Esophagus squamous epithelium (tissue), 5 donors: ENCODE data around the gene ZNF428. TPM values are rescaled to one million over a fixed set of nuclear protein-coding genes. Genes with fewer than 3 reads are reported as not detected.

Experiments used
- DNase-seq: peaks from one replicate; lab custom pipeline; 2025; lab: John Stamatoyannopoulos, UW
- H3K27ac ChIP-seq, 4 donors: fragments of 200-600 bp; sonication (generic); one replicate each; pipeline ENCODE4 v1.5.1; 2016 to 2019; ENCODE audit warnings: mild to moderate bottlenecking in 1 of 4
- H3K27me3 ChIP-seq, 4 donors: fragments of 200-600 bp; sonication (generic); 1 replicate in 3 of 4; 2 replicates in 1 of 4; pipeline versions ENCODE4 v1.5.1 to v1.6.0; 2017 to 2021; ENCODE audit warnings: antibody characterized with exemption in 1 of 4
- H3K36me3 ChIP-seq, 3 donors: fragments of 200-600 bp; sonication (generic); one replicate each; pipeline ENCODE4 v1.5.1; 2016 to 2019
- H3K4me1 ChIP-seq, 3 donors: fragments of 200-600 bp; sonication (generic); one replicate each; pipeline ENCODE4 v1.5.1; 2017 to 2019
- H3K4me3 ChIP-seq, 4 donors: fragments of 200-600 bp; sonication (generic); 1 replicate in 3 of 4; 2 replicates in 1 of 4; pipeline ENCODE4 v1.5.1; 2016 to 2019; ENCODE audit warnings: mild to moderate bottlenecking in 2 of 4, moderate library complexity in 1 of 4
- H3K9me3 ChIP-seq, 3 donors: fragments of 200-600 bp; sonication (generic); one replicate each; pipeline ENCODE4 v1.5.1; 2016 to 2019
- CTCF ChIP-seq, 6 experiments: fragments of 450-650 bp in 4 of 6; fragments of 200-600 bp in 2 of 6; sonication (generic) in 2 of 6; IDR thresholded peaks; one replicate each; pipeline ENCODE4 v1.5.1; 2016 to 2019; ENCODE audit warnings: antibody characterized with exemption in 6 of 6, mild to moderate bottlenecking in 4 of 6, moderate library complexity in 4 of 6
- POLR2A ChIP-seq, 4 donors: fragments of 450-650 bp; IDR thresholded peaks; one replicate each; pipeline ENCODE4 v1.6.1; 2017; ENCODE audit warnings: antibody characterized with exemption in 4 of 4, mild to moderate bottlenecking in 4 of 4, moderate library complexity in 3 of 4
- WGBS, 2 donors: methylation state at CpG; one replicate each; pipeline ENCODE4 v1.1.5; 2018; 5-methylcytosine and 5-hydroxymethylcytosine counted together
- intact Hi-C: fragments of 100-400 bp; cut with DNase I; formaldehyde crosslinking; loops from one replicate; pipeline ENCODE4 v1.15.0; 2022
- total RNA-seq, 4 donors: library from RNA; depleted of rRNA; stranded (reverse); fragments of >200 nt; gene quantifications; one replicate each; pipeline ENCODE4 v1.1.0, GENCODE V29; 2016
- donor health status: DM: yes; HTN: yes; CAD: no.

Gene ZNF428
- total RNA-seq, 4 donors from 2014 or later, result 7.9 to 19.3 (median 11.8) TPM

GRCh38 chr19:43581467-43581866 is 38.0 kb downstream of the ZNF428 start:
- Histone ChIP-seq H3K36me3 (peaks cover 0 to 14% (median 0%) of the 10 kb centered on the region in 3 donors), H3K9me3 (no peaks in the 10 kb centered on the region), H3K27ac (peak overlapping the region; percentile 28 to 80 (median 76)), H3K4me3 (peak overlapping the region in 3 of 4 donors; percentile 49 to 64 (median 53)), H3K4me1 (peaks cover 7 to 34% (median 11%) of the 10 kb centered on the region in 3 donors), H3K27me3 (no peaks in the 10 kb centered on the region)
- intact Hi-C loops, result no loop called here
- DNase-seq, result no peak
- TF ChIP-seq CTCF (IDR thresholded peaks at IDR 0.05), result no peak
- no peak for TF ChIP-seq POLR2A (IDR thresholded peaks at IDR 0.05)
- 56 to 70% methylated on average over 5 of the region's 7 CpGs for WGBS, 2 donors

GRCh38 chr19:43578787-43579186 is 40.6 kb downstream of the ZNF428 start:
- intact Hi-C loops, result no loop called here
- no peak overlapping the region for H3K27ac ChIP-seq
- no peak for DNase-seq
- no peaks in the 10 kb centered on the region for H3K9me3 ChIP-seq
- H3K27me3 ChIP-seq, result no peaks in the 10 kb centered on the region
- H3K4me3 ChIP-seq, result no peak overlapping the region
- H3K4me1 ChIP-seq, result peaks cover 23 to 58% (median 24%) of the 10 kb centered on the region in 3 donors
- TF ChIP-seq POLR2A (IDR thresholded peaks at IDR 0.05) (no peak), CTCF (IDR thresholded peaks at IDR 0.05) (no peak)
- H3K36me3 ChIP-seq, result no peaks in the 10 kb centered on the region
- 77 to 87% methylated on average over 3 of the region's 3 CpGs for WGBS, 2 donors

- H3K27me3 ChIP-seq, result no peaks in the 10 kb centered on the region
- H3K27ac ChIP-seq, result peak overlapping the region; percentile 85 to 97 (median 90)
- peaks cover 19 to 56% (median 24%) of the 10 kb centered on the region in 3 donors for H3K4me1 ChIP-seq
- H3K9me3 ChIP-seq, result no peaks in the 10 kb centered on the region
- intact Hi-C loops, result no loop called here
- no peak for DNase-seq
- TF ChIP-seq POLR2A (IDR thresholded peaks at IDR 0.05) (peak in 1 of 4 donors; percentile 9), CTCF (IDR thresholded peaks at IDR 0.05) (no peak)
- 54 to 58% methylated on average over 14 to 32 of the region's 37 CpGs for WGBS, 2 donors
- peaks cover 0 to 15% (median 0%) of the 10 kb centered on the region in 3 donors for H3K36me3 ChIP-seq
- H3K4me3 ChIP-seq, result peak overlapping the region; percentile 23 to 92 (median 78)
Observed at GRCh38 chr19:43575955-43576878, 43.2 kb downstream of the ZNF428 start.

GRCh38 chr19:43575156-43575950 is 44.1 kb downstream of the ZNF428 start, which contains the start of the genes PINLYP and XRCC1:
Gene PINLYP (plus strand): TSS chr19:43575801. CDS start chr19:43577192, 1,391 bp downstream.
Gene XRCC1 (minus strand): TSS chr19:43575527. CDS start chr19:43575458, 69 bp downstream.
- peak; percentile 83 for DNase-seq
- Histone ChIP-seq H3K4me1 (peaks cover 14 to 47% (median 24%) of the 10 kb centered on the region in 3 donors), H3K4me3 (peak within 1 kb of the TSS; percentile 52 to 92 (median 78)), H3K27me3 (no peaks in the 10 kb centered on the region), H3K9me3 (no peaks in the 10 kb centered on the region), H3K36me3 (peaks cover 0 to 21% (median 0%) of the 10 kb centered on the region in 3 donors), H3K27ac (peak within 1 kb of the TSS; percentile 85 to 97 (median 90))
- intact Hi-C loops, result no loop called here
- TF ChIP-seq CTCF (IDR thresholded peaks at IDR 0.05), result peak in 1 of 6 experiments; percentile 7
- peak in 2 of 4 donors; percentile 12 to 58 for TF ChIP-seq POLR2A (IDR thresholded peaks at IDR 0.05)
- WGBS, 2 donors, result 0% methylated on average over 35 to 37 of the region's 51 CpGs
